WTC11 (cell line): ENCODE data around the gene NELL1. TPM values are rescaled to one million over a fixed set of nuclear protein-coding genes. Genes with fewer than 3 reads are reported as not detected.

Source experiments
- ATAC-seq: fragments of 200-7000 bp; cut with Tn5 transposase; 2 replicates; pipeline ENCODE4 v1.10.0; 2021; ENCODE audit warnings: mild to moderate bottlenecking, moderate library complexity
- CTCF ChIA-PET: fragments of 300-600 bp; sonication (Branson Sonifier 250); formaldehyde crosslinking; loops from one replicate; lab custom pipeline; 2021; ENCODE audit warnings: antibody characterized with exemption; lab: Charles Lee
- POLR2A ChIA-PET: fragments of 350-600 bp; sonication (Branson Sonifier 250); formaldehyde crosslinking; loops from one replicate; lab custom pipeline; 2021; ENCODE audit warnings: antibody characterized with exemption; lab: Charles Lee
- DNase-seq: peaks from one replicate; pipeline ENCODE4 v3.0.0; 2021; ENCODE audit warnings: low spot score
- H3K27ac Mint-ChIP-seq: 2 replicates; pipeline ENCODE4 v1.8.0; 2021; ENCODE audit warnings: mixed read lengths
- H3K27me3 Mint-ChIP-seq: 2 replicates; pipeline ENCODE4 v1.8.0; 2021; ENCODE audit warnings: low read depth, mild to moderate bottlenecking, moderate library complexity, mixed read lengths
- H3K36me3 Mint-ChIP-seq: 2 replicates; pipeline ENCODE4 v1.8.0; 2021; ENCODE audit warnings: mixed read lengths
- H3K4me1 Mint-ChIP-seq: 2 replicates; pipeline ENCODE4 v1.8.0; 2022; ENCODE audit warnings: mixed read lengths
- H3K4me3 Mint-ChIP-seq: 2 replicates; pipeline ENCODE4 v1.8.0; 2021; ENCODE audit warnings: mild to moderate bottlenecking, moderate library complexity, mixed read lengths
- H3K9me3 Mint-ChIP-seq: 2 replicates; pipeline ENCODE4 v1.8.0; 2021; ENCODE audit warnings: mixed read lengths
- ATF1 ChIP-seq: sonication (generic); formaldehyde crosslinking; IDR thresholded peaks from 2 replicates; pipeline ENCODE4 v1.8.1; 2023; ENCODE audit warnings: mild to moderate bottlenecking, moderate library complexity, missing genetic modification reagents
- CBFB ChIP-seq: sonication (generic); formaldehyde crosslinking; IDR thresholded peaks from 2 replicates; pipeline ENCODE4 v1.8.1; 2022; ENCODE audit warnings: mild to moderate bottlenecking, low read depth, missing genetic modification reagents
- ELF4 ChIP-seq: sonication (generic); formaldehyde crosslinking; IDR thresholded peaks from 2 replicates; pipeline ENCODE4 v1.8.1; 2022; ENCODE audit warnings: low read depth, mild to moderate bottlenecking, moderate library complexity, missing genetic modification reagents
- ETV6 ChIP-seq: sonication (generic); formaldehyde crosslinking; IDR thresholded peaks from 2 replicates; pipeline ENCODE4 v1.8.1; 2022; ENCODE audit warnings: mild to moderate bottlenecking, missing genetic modification reagents
- FOXJ3 ChIP-seq: sonication (generic); formaldehyde crosslinking; IDR thresholded peaks from 2 replicates; pipeline ENCODE4 v1.9.0; 2021; ENCODE audit warnings: missing genetic modification reagents, mild to moderate bottlenecking, borderline replicate concordance
- FOXP1 ChIP-seq: sonication (generic); formaldehyde crosslinking; IDR thresholded peaks from 2 replicates; pipeline ENCODE4 v1.8.0; 2022; ENCODE audit warnings: missing genetic modification reagents, mild to moderate bottlenecking, moderate library complexity, borderline replicate concordance
- HMGA2 ChIP-seq: fragments of 250-450 bp; sonication (Bioruptor Pico); IDR thresholded peaks from 2 replicates; pipeline ENCODE4 v1.4.0; 2021; ENCODE audit warnings: mild to moderate bottlenecking, moderate library complexity
- KAT7 ChIP-seq: sonication (generic); formaldehyde crosslinking; IDR thresholded peaks from 2 replicates; pipeline ENCODE4 v1.8.1; 2023; ENCODE audit warnings: missing genetic modification reagents, mild to moderate bottlenecking, borderline replicate concordance
- MYBL2 ChIP-seq: sonication (generic); formaldehyde crosslinking; IDR thresholded peaks from 2 replicates; pipeline ENCODE4 v1.8.1; 2023; ENCODE audit warnings: mild to moderate bottlenecking, moderate library complexity, missing genetic modification reagents
- RORB ChIP-seq: fragments of 250-450 bp; sonication (Bioruptor Pico); IDR thresholded peaks from 2 replicates; pipeline ENCODE4 v1.9.0; 2021; ENCODE audit warnings: mild to moderate bottlenecking
- SMAD3 ChIP-seq: sonication (generic); formaldehyde crosslinking; IDR thresholded peaks from 2 replicates; pipeline ENCODE4 v1.8.0; 2022; ENCODE audit warnings: missing genetic modification reagents, mild to moderate bottlenecking, borderline replicate concordance
- TCF7 ChIP-seq: sonication (generic); formaldehyde crosslinking; IDR thresholded peaks from 2 replicates; pipeline ENCODE4 v1.8.0; 2022; ENCODE audit warnings: mild to moderate bottlenecking, low read depth, missing genetic modification reagents, moderate library complexity
- TEAD4 ChIP-seq: sonication (generic); formaldehyde crosslinking; IDR thresholded peaks from 2 replicates; pipeline ENCODE4 v1.8.0; 2022; ENCODE audit warnings: mild to moderate bottlenecking, missing genetic modification reagents
- TP53 ChIP-seq: sonication (generic); formaldehyde crosslinking; IDR thresholded peaks from 2 replicates; pipeline ENCODE4 v1.8.1; 2023; ENCODE audit warnings: mild to moderate bottlenecking, missing genetic modification reagents
- ZNF138 ChIP-seq: sonication (generic); formaldehyde crosslinking; conservative IDR thresholded peaks from 2 replicates; pipeline ENCODE4 v1.8.1; 2022; ENCODE audit warnings: mild to moderate bottlenecking, moderate library complexity, missing genetic modification reagents
- ZNF232 ChIP-seq: sonication (generic); formaldehyde crosslinking; IDR thresholded peaks from 2 replicates; pipeline ENCODE4 v1.8.0; 2022; ENCODE audit warnings: mild to moderate bottlenecking, missing genetic modification reagents
- ZNF263 ChIP-seq: sonication (generic); formaldehyde crosslinking; IDR thresholded peaks from 2 replicates; pipeline ENCODE4 v1.8.1; 2022; ENCODE audit warnings: low read depth, mild to moderate bottlenecking, moderate library complexity, missing genetic modification reagents
- ZNF396 ChIP-seq: fragments of 250-450 bp; sonication (Bioruptor Pico); IDR thresholded peaks from 2 replicates; pipeline ENCODE4 v1.8.0; 2021; ENCODE audit warnings: mild to moderate bottlenecking, moderate library complexity, borderline replicate concordance
- ZNF416 ChIP-seq: fragments of 250-450 bp; sonication (Bioruptor Pico); IDR thresholded peaks from 2 replicates; pipeline ENCODE4 v1.9.0; 2021; ENCODE audit warnings: mild to moderate bottlenecking, inconsistent platforms
- total RNA-seq: library from RNA; stranded (reverse); gene quantifications from 3 replicates; pipeline ENCODE4 v1.2.3, GENCODE V29; 2021
- TF ChIP-seq, protein P1 (sequence below): sonication (generic); formaldehyde crosslinking; IDR thresholded peaks from 2 replicates; pipeline ENCODE4 v1.8.0; 2023; ENCODE audit warnings: missing genetic modification reagents, mild to moderate bottlenecking, borderline replicate concordance
- TF ChIP-seq, protein P2 (sequence below): sonication (generic); formaldehyde crosslinking; IDR thresholded peaks from 2 replicates; pipeline ENCODE4 v1.8.0; 2022; ENCODE audit warnings: mild to moderate bottlenecking, missing genetic modification reagents
- TF ChIP-seq, protein P3 (sequence below): sonication (generic); formaldehyde crosslinking; conservative IDR thresholded peaks from 2 replicates; pipeline ENCODE4 v1.8.1; 2023; ENCODE audit warnings: mild to moderate bottlenecking, low read depth, missing genetic modification reagents, moderate library complexity
- TF ChIP-seq, protein P4 (sequence below): sonication (generic); formaldehyde crosslinking; IDR thresholded peaks from 2 replicates; pipeline ENCODE4 v1.8.1; 2022; ENCODE audit warnings: low read depth, mild to moderate bottlenecking, moderate library complexity, missing genetic modification reagents, borderline replicate concordance
- TF ChIP-seq, protein P5 (sequence below): sonication (generic); formaldehyde crosslinking; IDR thresholded peaks from 2 replicates; pipeline ENCODE4 v1.8.0; 2023; ENCODE audit warnings: missing genetic modification reagents
- TF ChIP-seq, protein P6 (sequence below): sonication (generic); formaldehyde crosslinking; IDR thresholded peaks from 2 replicates; pipeline ENCODE4 v1.8.0; 2022; ENCODE audit warnings: missing genetic modification reagents
- TF ChIP-seq, protein P7 (sequence below): fragments of 250-450 bp; sonication (Bioruptor Pico); IDR thresholded peaks from 2 replicates; pipeline ENCODE4 v1.9.0; 2021; ENCODE audit warnings: mild to moderate bottlenecking

Gene NELL1
- total RNA-seq, 1 experiment from 2014 or later, result 1.8 TPM

DNA sequence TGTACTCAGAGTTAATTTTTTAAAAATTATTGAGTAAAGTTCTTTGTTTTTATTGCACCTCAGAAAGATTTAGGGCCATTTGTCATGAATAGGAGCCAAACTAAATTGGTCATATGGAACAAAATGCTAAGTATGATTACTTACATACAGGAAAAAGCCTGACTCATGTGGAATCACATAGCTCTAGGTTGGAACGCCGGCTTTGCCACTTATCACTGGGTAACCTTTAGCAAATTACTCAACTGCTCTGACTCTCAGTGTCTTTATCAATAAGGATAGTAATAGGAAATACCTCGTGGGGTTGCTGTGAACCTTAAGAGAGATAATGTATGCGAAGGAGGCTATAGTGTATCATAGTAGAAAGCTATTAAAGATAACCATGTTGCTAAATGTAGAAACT lies 638.5 kb downstream of the NELL1 start:
- H3K27me3 Mint-ChIP-seq, result no peaks in the 10 kb centered on the region

DNA sequence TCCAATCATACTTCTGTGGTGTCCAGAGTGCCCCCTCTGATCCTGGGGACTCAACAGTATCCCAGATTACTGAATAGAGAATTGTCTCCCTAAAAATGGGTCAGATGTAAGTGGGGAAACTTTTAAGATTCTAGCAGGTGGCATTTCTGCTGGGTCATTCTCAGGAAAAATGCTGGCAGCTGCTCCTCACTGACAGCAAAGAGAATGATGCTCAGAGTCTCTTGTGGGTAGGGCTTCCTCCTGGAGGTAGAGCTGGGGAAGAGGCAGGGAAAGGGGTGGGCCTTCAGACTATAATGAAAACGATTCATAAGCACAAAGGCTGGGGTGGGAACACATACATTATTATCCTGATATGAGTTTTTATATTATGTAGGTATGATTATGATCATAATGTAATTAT lies 647.2 kb downstream of the NELL1 start:
- no peak for ATAC-seq
- H3K27me3 Mint-ChIP-seq, result no peaks in the 10 kb centered on the region
- no peaks in the 10 kb centered on the region for H3K36me3 Mint-ChIP-seq
- peaks cover 14% of the 10 kb centered on the region for H3K4me1 Mint-ChIP-seq
- H3K27ac Mint-ChIP-seq, result no peak overlapping the region
- no peak overlapping the region for H3K4me3 Mint-ChIP-seq
- ChIA-PET CTCF (no interaction called here), POLR2A (no interaction called here)
- 0 out of 2 replicates have a peak, but pooled peaks cover 3% of the 10 kb centered on the region for H3K9me3 Mint-ChIP-seq
- DNase-seq, result no peak
- TF ChIP-seq, protein P1, sequence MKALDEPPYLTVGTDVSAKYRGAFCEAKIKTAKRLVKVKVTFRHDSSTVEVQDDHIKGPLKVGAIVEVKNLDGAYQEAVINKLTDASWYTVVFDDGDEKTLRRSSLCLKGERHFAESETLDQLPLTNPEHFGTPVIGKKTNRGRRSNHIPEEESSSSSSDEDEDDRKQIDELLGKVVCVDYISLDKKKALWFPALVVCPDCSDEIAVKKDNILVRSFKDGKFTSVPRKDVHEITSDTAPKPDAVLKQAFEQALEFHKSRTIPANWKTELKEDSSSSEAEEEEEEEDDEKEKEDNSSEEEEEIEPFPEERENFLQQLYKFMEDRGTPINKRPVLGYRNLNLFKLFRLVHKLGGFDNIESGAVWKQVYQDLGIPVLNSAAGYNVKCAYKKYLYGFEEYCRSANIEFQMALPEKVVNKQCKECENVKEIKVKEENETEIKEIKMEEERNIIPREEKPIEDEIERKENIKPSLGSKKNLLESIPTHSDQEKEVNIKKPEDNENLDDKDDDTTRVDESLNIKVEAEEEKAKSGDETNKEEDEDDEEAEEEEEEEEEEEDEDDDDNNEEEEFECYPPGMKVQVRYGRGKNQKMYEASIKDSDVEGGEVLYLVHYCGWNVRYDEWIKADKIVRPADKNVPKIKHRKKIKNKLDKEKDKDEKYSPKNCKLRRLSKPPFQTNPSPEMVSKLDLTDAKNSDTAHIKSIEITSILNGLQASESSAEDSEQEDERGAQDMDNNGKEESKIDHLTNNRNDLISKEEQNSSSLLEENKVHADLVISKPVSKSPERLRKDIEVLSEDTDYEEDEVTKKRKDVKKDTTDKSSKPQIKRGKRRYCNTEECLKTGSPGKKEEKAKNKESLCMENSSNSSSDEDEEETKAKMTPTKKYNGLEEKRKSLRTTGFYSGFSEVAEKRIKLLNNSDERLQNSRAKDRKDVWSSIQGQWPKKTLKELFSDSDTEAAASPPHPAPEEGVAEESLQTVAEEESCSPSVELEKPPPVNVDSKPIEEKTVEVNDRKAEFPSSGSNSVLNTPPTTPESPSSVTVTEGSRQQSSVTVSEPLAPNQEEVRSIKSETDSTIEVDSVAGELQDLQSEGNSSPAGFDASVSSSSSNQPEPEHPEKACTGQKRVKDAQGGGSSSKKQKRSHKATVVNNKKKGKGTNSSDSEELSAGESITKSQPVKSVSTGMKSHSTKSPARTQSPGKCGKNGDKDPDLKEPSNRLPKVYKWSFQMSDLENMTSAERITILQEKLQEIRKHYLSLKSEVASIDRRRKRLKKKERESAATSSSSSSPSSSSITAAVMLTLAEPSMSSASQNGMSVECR (CRISPR knock-in tag), result no peak
- TF ChIP-seq ZNF138 (CRISPR knock-in tag) (no peak), ETV6 (CRISPR knock-in tag) (no peak), ELF4 (CRISPR knock-in tag) (no peak), TCF7 (CRISPR knock-in tag) (no peak), SMAD3 (CRISPR knock-in tag) (no peak)
- TF ChIP-seq, protein P2, sequence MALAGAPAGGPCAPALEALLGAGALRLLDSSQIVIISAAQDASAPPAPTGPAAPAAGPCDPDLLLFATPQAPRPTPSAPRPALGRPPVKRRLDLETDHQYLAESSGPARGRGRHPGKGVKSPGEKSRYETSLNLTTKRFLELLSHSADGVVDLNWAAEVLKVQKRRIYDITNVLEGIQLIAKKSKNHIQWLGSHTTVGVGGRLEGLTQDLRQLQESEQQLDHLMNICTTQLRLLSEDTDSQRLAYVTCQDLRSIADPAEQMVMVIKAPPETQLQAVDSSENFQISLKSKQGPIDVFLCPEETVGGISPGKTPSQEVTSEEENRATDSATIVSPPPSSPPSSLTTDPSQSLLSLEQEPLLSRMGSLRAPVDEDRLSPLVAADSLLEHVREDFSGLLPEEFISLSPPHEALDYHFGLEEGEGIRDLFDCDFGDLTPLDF (CRISPR knock-in tag), result no peak
- TF ChIP-seq, protein P3, sequence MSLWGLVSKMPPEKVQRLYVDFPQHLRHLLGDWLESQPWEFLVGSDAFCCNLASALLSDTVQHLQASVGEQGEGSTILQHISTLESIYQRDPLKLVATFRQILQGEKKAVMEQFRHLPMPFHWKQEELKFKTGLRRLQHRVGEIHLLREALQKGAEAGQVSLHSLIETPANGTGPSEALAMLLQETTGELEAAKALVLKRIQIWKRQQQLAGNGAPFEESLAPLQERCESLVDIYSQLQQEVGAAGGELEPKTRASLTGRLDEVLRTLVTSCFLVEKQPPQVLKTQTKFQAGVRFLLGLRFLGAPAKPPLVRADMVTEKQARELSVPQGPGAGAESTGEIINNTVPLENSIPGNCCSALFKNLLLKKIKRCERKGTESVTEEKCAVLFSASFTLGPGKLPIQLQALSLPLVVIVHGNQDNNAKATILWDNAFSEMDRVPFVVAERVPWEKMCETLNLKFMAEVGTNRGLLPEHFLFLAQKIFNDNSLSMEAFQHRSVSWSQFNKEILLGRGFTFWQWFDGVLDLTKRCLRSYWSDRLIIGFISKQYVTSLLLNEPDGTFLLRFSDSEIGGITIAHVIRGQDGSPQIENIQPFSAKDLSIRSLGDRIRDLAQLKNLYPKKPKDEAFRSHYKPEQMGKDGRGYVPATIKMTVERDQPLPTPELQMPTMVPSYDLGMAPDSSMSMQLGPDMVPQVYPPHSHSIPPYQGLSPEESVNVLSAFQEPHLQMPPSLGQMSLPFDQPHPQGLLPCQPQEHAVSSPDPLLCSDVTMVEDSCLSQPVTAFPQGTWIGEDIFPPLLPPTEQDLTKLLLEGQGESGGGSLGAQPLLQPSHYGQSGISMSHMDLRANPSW (CRISPR knock-in tag), result no peak
- TF ChIP-seq, protein P4, sequence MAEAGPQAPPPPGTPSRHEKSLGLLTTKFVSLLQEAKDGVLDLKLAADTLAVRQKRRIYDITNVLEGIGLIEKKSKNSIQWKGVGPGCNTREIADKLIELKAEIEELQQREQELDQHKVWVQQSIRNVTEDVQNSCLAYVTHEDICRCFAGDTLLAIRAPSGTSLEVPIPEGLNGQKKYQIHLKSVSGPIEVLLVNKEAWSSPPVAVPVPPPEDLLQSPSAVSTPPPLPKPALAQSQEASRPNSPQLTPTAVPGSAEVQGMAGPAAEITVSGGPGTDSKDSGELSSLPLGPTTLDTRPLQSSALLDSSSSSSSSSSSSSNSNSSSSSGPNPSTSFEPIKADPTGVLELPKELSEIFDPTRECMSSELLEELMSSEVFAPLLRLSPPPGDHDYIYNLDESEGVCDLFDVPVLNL (CRISPR knock-in tag), result no peak
- TF ChIP-seq, protein P5, sequence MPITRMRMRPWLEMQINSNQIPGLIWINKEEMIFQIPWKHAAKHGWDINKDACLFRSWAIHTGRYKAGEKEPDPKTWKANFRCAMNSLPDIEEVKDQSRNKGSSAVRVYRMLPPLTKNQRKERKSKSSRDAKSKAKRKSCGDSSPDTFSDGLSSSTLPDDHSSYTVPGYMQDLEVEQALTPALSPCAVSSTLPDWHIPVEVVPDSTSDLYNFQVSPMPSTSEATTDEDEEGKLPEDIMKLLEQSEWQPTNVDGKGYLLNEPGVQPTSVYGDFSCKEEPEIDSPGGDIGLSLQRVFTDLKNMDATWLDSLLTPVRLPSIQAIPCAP (CRISPR knock-in tag), result no peak

More for the DNA sequence above, 638.5 kb downstream of the NELL1 start:
- Mint-ChIP-seq H3K36me3 (no peaks in the 10 kb centered on the region), H3K9me3 (no peaks in the 10 kb centered on the region), H3K27ac (no peak overlapping the region), H3K4me1 (no peaks in the 10 kb centered on the region), H3K4me3 (no peak overlapping the region)
- ChIA-PET POLR2A (no interaction called here), CTCF (interaction anchor here (0.5 to 0.8 kb wide), 2 partner anchors 16 to 552 kb away, joined by 3 read pairs; no protein-coding TSS in a partner anchor)
- no peak for ATAC-seq
- DNase-seq, result no peak
- TF ChIP-seq KAT7 (no peak), ZNF396 (CRISPR knock-in tag) (no peak), RORB (CRISPR knock-in tag) (no peak), CBFB (CRISPR knock-in tag) (no peak), ZNF416 (CRISPR knock-in tag) (no peak), ZNF263 (CRISPR knock-in tag) (no peak), TP53 (no peak), FOXJ3 (CRISPR knock-in tag) (no peak), SMAD3 (CRISPR knock-in tag) (no peak), FOXP1 (CRISPR knock-in tag) (no peak), HMGA2 (no peak), ETV6 (CRISPR knock-in tag) (no peak), ATF1 (CRISPR knock-in tag) (no peak), TEAD4 (no peak), MYBL2 (CRISPR knock-in tag) (no peak), ZNF232 (CRISPR knock-in tag) (no peak)
- TF ChIP-seq, protein P6, sequence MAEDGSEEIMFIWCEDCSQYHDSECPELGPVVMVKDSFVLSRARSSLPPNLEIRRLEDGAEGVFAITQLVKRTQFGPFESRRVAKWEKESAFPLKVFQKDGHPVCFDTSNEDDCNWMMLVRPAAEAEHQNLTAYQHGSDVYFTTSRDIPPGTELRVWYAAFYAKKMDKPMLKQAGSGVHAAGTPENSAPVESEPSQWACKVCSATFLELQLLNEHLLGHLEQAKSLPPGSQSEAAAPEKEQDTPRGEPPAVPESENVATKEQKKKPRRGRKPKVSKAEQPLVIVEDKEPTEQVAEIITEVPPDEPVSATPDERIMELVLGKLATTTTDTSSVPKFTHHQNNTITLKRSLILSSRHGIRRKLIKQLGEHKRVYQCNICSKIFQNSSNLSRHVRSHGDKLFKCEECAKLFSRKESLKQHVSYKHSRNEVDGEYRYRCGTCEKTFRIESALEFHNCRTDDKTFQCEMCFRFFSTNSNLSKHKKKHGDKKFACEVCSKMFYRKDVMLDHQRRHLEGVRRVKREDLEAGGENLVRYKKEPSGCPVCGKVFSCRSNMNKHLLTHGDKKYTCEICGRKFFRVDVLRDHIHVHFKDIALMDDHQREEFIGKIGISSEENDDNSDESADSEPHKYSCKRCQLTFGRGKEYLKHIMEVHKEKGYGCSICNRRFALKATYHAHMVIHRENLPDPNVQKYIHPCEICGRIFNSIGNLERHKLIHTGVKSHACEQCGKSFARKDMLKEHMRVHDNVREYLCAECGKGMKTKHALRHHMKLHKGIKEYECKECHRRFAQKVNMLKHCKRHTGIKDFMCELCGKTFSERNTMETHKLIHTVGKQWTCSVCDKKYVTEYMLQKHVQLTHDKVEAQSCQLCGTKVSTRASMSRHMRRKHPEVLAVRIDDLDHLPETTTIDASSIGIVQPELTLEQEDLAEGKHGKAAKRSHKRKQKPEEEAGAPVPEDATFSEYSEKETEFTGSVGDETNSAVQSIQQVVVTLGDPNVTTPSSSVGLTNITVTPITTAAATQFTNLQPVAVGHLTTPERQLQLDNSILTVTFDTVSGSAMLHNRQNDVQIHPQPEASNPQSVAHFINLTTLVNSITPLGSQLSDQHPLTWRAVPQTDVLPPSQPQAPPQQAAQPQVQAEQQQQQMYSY (CRISPR knock-in tag), result no peak
- TF ChIP-seq, protein P7, sequence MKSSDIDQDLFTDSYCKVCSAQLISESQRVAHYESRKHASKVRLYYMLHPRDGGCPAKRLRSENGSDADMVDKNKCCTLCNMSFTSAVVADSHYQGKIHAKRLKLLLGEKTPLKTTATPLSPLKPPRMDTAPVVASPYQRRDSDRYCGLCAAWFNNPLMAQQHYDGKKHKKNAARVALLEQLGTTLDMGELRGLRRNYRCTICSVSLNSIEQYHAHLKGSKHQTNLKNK (CRISPR knock-in tag), result no peak
